ENCODE results near the gene WNT9B.
"Not testable (repeated sequence)": the region's sequence is repeated elsewhere in the genome, so short reads cannot be mapped to it uniquely, and the experiment has no call there.

Gene WNT9B

GRCh38 chr17:46917041-46917440 lies 65.7 kb downstream of the WNT9B start:
- no peak for DNase-seq

DNA sequence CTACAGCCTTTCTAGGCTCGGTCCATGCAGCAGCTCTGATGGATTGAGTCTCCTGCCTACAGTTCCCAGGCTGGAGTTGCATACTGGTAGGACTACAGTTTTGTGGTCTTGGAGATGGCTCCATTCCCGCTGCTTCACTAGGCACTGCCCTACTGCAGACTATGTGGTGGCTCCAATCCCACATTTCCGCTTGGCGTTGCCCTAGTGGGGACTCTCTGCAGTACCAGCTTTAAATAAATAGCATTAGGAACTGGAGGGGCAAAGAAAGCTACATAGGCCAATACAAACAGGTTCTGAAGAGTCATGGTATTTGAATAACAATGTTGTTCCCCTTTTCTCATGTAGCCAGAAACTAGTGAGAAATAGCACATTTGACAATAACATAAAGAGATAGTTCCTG lies 66.1 kb downstream of the WNT9B start:
- no peak for DNase-seq

DNA sequence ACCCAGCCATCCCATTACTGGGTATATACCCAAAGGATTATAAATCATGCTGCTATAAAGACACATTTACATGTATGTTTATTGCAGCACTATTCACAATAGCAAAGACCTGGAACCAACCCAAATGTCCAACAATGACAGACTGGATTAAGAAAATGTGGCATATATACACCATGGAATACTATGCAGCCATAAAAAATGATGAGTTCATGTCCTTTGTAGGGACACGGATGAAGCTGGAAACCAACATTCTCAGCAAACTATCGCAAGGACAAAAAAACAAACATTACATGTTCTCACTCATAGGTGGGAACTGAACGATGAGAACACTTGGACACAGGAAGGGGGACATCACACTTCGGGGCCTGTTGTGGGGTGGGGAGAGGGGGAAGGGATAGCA lies 70.6 kb downstream of the WNT9B start:
- not testable (repeated sequence) for DNase-seq

GRCh38 chr17:46922487-46922803 lies 71.1 kb downstream of the WNT9B start:
- DNase-seq = no peak

DNA sequence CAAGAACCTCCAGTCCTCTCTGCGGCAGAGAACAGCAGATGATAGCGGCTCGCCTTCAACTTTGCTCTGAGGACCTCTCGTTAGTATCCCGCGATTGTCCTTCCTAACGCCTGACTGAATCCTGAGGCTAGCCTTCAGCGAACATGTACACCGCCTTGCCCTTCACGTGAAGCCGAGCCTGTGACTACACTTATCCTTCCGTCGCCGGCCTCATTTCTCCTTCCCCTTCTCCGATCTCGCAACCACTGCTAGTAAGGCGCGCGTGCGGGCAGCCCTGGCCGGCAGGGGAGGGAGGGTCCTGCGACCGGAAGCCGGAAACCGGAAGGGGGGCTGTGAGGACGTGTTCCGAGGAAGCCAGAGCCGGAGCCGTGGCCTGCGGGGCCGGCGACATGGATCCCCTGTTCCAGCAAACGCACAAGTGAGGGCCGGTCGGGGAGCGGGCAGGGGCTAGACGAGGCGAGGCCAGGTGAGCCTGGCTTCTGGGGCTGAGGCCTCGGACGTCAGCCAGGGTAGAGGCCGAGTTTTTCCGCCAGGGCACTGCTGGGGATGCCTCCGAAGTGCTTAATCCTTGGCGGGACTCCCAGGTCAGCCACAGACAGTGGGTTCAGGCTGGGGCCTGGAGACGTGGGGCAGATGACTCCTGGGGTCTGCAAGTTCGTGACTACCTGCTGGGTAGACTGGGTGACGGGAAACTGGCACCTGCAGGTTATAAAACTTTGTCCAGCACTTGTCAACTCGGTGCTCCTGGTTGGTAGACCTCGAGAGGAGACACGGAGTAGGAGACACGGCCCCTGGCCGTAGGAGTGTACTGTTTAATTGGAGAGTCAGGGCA lies 71.6 kb downstream of the WNT9B start, which contains the start of gene GOSR2:
GOSR2 (plus strand) TSS at position 357 of the 832 bp plus-strand sequence; CDS start at position 390, 33 bp downstream.
- peak; percentile 80 for DNase-seq

DNA sequence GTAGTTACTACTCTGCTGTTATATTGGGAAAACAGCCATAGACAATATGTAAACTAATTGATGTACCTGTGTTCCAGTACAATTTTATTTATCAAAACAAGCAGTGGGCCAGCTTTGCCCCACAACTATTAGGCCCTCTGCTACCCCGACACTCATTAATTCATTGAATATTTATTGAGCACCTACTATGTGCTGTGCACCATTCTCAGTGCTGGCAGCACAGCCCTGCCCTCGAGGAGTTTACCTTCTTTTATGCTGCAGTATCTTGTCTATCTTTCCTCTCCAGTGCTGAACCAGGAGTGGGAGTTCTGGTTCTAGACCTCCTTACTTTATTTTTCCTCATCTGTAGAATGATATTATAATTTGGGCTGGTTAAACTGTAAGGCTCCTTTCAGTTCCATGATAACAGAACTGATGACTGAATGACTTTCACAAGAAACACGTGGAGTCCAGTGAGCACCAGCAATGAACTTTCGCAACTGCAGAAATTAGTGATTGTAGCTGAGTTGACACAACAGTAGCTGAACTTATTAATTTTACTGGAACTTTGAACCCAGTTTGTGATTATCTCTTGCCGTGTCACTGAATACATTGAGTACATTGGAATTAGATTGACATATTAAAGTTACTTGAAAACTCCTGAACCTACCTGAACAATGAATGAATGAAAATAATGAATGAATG lies 73.9 kb downstream of the WNT9B start:
- no peak for DNase-seq

GRCh38 chr17:46928467-46929261 lies 77.3 kb downstream of the WNT9B start:
- no peak for DNase-seq

- DNase-seq = no peak
Measured at GRCh38 chr17:46929413-46929812, 78.0 kb downstream of the WNT9B start.

GRCh38 chr17:46930051-46930450 lies 78.7 kb downstream of the WNT9B start:
- DNase-seq = no peak

GRCh38 chr17:46931596-46931995 lies 80.2 kb downstream of the WNT9B start:
- no peak for DNase-seq

GRCh38 chr17:46935658-46936266 lies 84.4 kb downstream of the WNT9B start:
- DNase-seq = no peak

Measured in NCI-H1436 treated with DMSO at 0.1 percent for 48 hours (cell line).